Stimulated activated memory B cell treated with anti-CD40 and anti-IgM and Interleukin-4, amounts not matched to agents 10 μg/mL and 1 μg/mL and 100 μg/mL, for 72 hours (primary cell): ENCODE results near the gene DNAH8.
A peak's percentile ranks its signal among the peaks of the same experiment; 100 is the strongest.

ENCODE experiments used
- ATAC-seq: fragments of 150-1000 bp; cut with Tn5 transposase; 2 replicates; pipeline ENCODE4 v1.10.0; 2021
- H3K27ac Mint-ChIP-seq: one replicate; pipeline ENCODE4 v1.8.0; 2022; ENCODE audit warnings: mild to moderate bottlenecking, mixed read lengths
- H3K27me3 Mint-ChIP-seq: one replicate; pipeline ENCODE4 v1.8.0; 2022; ENCODE audit warnings: mixed read lengths
- H3K36me3 Mint-ChIP-seq: one replicate; pipeline ENCODE4 v1.8.0; 2022; ENCODE audit warnings: mixed read lengths
- H3K4me1 Mint-ChIP-seq: one replicate; pipeline ENCODE4 v1.8.0; 2022; ENCODE audit warnings: mixed read lengths
- H3K4me3 Mint-ChIP-seq: one replicate; pipeline ENCODE4 v1.8.0; 2022; ENCODE audit warnings: mild to moderate bottlenecking, moderate library complexity, mixed read lengths
- H3K9me3 Mint-ChIP-seq: one replicate; pipeline ENCODE4 v1.8.0; 2022; ENCODE audit warnings: mixed read lengths

The DNAH8 gene

DNA sequence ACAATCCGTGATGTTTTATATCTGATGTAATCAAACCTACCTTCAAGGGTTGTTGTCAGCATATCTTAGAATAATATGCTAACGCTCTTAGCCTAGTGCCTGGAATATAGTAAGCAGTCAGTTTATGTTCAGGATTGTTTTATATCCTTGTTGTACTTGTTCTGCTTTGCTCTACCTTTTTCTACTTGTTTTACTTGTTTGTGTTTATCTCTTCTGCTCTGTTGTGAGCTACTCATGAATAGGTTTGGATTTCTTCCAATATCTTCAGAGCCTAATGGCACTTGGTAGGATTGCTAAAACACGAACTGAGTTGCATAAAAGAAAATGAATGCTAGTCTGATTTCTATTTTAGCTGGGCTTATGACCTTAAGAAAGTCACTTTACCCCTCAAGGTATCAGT is 40.1 kb downstream of the DNAH8 start:
- Mint-ChIP-seq H3K27ac (no peak overlapping the region), H3K4me1 (no peaks in the 10 kb centered on the region), H3K36me3 (no peaks in the 10 kb centered on the region), H3K4me3 (no peak overlapping the region), H3K9me3 (no peaks in the 10 kb centered on the region), H3K27me3 (no peaks in the 10 kb centered on the region)
- no peak for ATAC-seq

DNA sequence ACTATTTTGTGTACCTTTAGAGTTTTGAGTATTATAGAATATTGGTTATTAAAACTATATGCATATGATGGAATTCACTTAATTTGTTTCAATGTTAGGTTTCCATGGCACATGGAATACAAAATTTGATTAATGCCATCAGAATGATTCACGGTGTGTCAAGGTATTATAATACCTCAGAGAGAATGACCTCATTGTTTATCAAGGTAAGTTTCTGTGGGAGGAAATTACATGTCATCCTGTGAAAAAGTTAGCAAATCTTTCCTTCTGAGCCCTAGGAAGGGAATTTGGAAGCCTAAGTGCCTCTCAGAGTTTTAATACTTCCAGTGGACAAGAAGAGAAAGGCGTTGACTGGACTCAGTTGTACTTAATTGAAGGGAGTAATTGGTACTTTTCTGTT is 40.8 kb downstream of the DNAH8 start:
- no peaks in the 10 kb centered on the region for H3K9me3 Mint-ChIP-seq
- no peak for ATAC-seq
- no peaks in the 10 kb centered on the region for H3K36me3 Mint-ChIP-seq
- H3K27ac Mint-ChIP-seq = no peak overlapping the region
- no peaks in the 10 kb centered on the region for H3K4me1 Mint-ChIP-seq
- no peaks in the 10 kb centered on the region for H3K27me3 Mint-ChIP-seq
- H3K4me3 Mint-ChIP-seq = no peak overlapping the region

- H3K9me3 Mint-ChIP-seq = no peaks in the 10 kb centered on the region
- no peaks in the 10 kb centered on the region for H3K4me1 Mint-ChIP-seq
- peaks cover 16% of the 10 kb centered on the region for H3K27me3 Mint-ChIP-seq
- no peak overlapping the region for H3K4me3 Mint-ChIP-seq
- ATAC-seq = no peak
- no peaks in the 10 kb centered on the region for H3K36me3 Mint-ChIP-seq
- H3K27ac Mint-ChIP-seq = no peak overlapping the region
These were observed 45.0 kb downstream of the DNAH8 start for GRCh38 chr6:38760097-38760496.

DNA sequence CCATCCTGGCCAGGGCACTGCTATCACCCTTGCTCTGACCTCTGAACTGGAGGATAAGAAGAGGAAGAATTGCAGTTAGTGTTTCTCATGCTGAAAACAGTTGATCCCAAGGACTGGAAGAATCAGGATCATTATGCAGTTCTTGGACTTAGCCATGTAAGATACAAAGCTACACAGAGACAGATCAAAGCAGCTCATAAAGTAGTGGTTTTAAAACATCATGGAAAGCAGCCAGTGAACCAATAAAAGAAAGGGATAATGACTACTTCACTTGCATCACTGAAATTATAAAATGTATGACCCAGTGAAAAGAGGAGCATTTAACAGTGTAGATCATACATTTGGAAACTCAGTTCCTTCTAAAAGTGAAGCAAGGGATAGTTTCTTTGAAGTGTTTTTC is 47.7 kb downstream of the DNAH8 start:
- Mint-ChIP-seq H3K4me3 (no peak overlapping the region), H3K36me3 (no peaks in the 10 kb centered on the region), H3K9me3 (no peaks in the 10 kb centered on the region), H3K4me1 (no peaks in the 10 kb centered on the region), H3K27me3 (peaks cover 16% of the 10 kb centered on the region), H3K27ac (no peak overlapping the region)
- ATAC-seq = no peak

- no peak for ATAC-seq
- Mint-ChIP-seq H3K4me3 (no peak overlapping the region), H3K9me3 (peaks cover 4% of the 10 kb centered on the region), H3K4me1 (peaks cover 14% of the 10 kb centered on the region), H3K27me3 (peaks cover 15% of the 10 kb centered on the region), H3K27ac (no peak overlapping the region), H3K36me3 (peaks cover 5% of the 10 kb centered on the region)
These were observed 52.4 kb downstream of the DNAH8 start for GRCh38 chr6:38767560-38767959.

DNA sequence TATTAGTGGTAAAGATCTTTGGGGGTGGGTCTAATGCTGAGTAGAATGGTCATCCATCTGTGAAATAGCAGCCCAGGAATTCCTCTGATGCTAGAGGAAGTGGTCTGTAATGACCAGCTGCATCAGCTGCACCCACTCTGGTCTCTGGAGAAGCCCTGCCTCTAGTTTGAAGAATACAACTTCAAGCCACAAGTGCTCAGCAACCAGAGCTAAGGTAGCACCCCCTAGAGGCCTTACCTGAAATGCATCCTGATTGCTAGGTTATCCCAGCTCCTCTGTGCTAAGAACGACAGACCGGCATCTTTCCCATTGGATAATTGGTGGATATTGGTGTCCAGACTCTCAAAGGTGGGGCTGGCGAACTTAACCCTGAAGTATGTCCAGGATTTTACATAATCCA is 58.2 kb downstream of the DNAH8 start:
- Mint-ChIP-seq H3K27me3 (no peaks in the 10 kb centered on the region), H3K9me3 (peaks cover 4% of the 10 kb centered on the region), H3K36me3 (peaks cover 5% of the 10 kb centered on the region), H3K4me1 (peaks cover 37% of the 10 kb centered on the region), H3K4me3 (no peak overlapping the region), H3K27ac (peak overlapping the region; percentile 68)
- no peak for ATAC-seq

GRCh38 chr6:38774929-38775707 is 60.0 kb downstream of the DNAH8 start:
- no peak for ATAC-seq
- Mint-ChIP-seq H3K27me3 (no peaks in the 10 kb centered on the region), H3K4me1 (peaks cover 31% of the 10 kb centered on the region), H3K9me3 (no peaks in the 10 kb centered on the region), H3K27ac (peak overlapping the region; percentile 68), H3K36me3 (no peaks in the 10 kb centered on the region), H3K4me3 (peak overlapping the region; percentile 42)

DNA sequence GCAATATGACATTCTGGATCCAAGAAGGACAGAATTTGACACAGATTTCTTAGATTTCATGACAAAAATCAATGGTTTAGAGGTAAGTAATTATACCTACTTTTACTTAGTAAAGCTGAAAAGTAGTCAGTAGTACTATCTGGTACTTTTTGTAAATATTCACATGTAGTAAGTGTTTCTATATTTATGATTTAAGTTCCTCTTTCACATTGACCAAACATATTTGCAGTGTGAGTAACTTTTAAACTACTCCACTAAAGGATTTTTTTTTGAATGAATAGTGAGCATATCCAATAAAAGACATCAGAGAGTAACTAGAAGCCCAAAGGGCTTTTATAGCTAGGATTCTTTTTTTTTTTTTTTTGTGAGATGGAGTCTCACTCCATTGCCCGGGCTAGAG is 60.8 kb downstream of the DNAH8 start:
- no peaks in the 10 kb centered on the region for H3K27me3 Mint-ChIP-seq
- H3K36me3 Mint-ChIP-seq = no peaks in the 10 kb centered on the region
- H3K4me3 Mint-ChIP-seq = no peak overlapping the region
- peaks cover 31% of the 10 kb centered on the region for H3K4me1 Mint-ChIP-seq
- peak; percentile 80 for ATAC-seq
- H3K27ac Mint-ChIP-seq = peak overlapping the region; percentile 68
- H3K9me3 Mint-ChIP-seq = no peaks in the 10 kb centered on the region

DNA sequence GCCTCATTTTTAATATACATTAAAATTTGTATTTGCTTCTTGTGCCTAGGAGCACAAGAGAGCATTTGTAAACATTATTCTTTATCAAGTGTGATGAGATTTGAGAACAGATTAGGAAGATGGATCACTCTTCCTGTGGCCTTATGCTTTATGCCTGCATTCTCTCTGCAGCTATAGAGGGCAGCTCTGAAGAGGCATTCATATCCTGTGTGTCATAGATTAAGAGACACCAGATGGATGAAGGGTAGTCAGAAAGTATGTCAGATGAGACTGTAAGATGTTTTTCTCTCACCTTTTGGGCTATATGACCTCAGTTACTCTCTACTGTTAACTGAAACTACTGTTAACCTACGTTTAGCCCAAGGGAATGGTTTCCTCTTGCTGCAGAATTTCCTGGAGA is 61.4 kb downstream of the DNAH8 start:
- no peak for ATAC-seq
- Mint-ChIP-seq H3K36me3 (no peaks in the 10 kb centered on the region), H3K27me3 (no peaks in the 10 kb centered on the region), H3K4me1 (peaks cover 27% of the 10 kb centered on the region), H3K9me3 (no peaks in the 10 kb centered on the region), H3K27ac (no peak overlapping the region), H3K4me3 (no peak overlapping the region)

DNA sequence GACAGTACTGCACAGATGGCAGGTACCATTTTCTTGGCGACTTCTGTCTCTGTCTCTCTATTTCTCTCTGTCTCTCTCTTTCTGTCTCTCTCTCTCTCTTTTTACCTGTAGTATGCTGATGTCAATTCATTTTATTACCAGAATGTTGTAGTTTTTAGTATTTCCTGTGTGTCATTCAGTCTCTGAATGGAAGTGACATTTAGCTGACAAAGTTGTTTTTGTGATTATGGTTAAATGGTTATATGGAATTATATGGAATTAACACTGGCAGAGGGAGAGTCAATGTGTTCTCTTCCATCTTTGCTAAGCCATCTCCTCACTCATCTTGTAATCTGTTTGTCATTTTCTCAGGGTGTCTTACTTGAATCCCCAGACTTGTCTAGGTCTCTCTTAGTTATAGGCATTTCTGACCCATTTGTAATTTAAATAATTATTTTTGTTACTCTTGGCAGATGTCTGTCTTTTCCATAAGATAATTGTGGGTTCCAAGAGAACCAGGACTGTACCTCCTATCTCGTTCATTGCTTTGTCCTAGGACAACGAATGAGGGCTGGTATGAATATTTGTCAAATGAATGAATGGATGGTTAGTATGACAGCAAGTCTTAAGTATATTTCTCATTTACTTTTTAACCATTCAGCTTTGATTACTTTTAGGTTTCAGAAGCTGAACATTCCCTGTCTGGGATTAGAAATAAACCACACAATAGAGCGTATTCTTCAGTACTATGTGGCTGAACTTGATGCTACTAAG is 64.4 kb downstream of the DNAH8 start:
- no peak overlapping the region for H3K27ac Mint-ChIP-seq

DNA sequence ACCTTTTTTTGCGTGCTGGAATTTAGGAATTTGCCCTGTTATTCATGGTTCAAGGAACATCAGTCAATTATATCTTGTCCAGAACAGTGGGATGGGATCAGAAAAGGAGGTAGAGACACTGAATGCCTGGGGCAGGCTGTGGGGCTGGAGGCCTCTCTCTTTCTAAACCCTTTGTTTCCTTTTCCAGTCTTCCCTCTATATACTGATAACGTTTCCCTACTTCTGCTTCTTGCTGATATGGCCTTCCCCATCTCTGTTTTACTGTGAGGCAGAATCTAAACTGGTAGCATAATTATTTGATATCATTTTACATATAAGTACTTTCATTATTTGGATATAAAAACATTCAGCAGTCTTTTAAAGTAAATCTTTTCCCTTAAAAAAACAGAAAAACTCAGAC is 67.5 kb downstream of the DNAH8 start:
- Mint-ChIP-seq H3K4me3 (no peak overlapping the region), H3K9me3 (no peaks in the 10 kb centered on the region), H3K36me3 (no peaks in the 10 kb centered on the region), H3K27ac (no peak overlapping the region), H3K27me3 (no peaks in the 10 kb centered on the region), H3K4me1 (peaks cover 16% of the 10 kb centered on the region)
- no peak for ATAC-seq

More for the DNA sequence above, 64.4 kb downstream of the DNAH8 start:
- peaks cover 24% of the 10 kb centered on the region for H3K4me1 Mint-ChIP-seq
- H3K4me3 Mint-ChIP-seq = no peak overlapping the region
- no peaks in the 10 kb centered on the region for H3K36me3 Mint-ChIP-seq
- no peaks in the 10 kb centered on the region for H3K27me3 Mint-ChIP-seq
- no peak for ATAC-seq
- no peaks in the 10 kb centered on the region for H3K9me3 Mint-ChIP-seq

- no peaks in the 10 kb centered on the region for H3K9me3 Mint-ChIP-seq
- ATAC-seq = no peak
- no peaks in the 10 kb centered on the region for H3K27me3 Mint-ChIP-seq
- peak overlapping the region; percentile 17 for H3K27ac Mint-ChIP-seq
- H3K36me3 Mint-ChIP-seq = no peaks in the 10 kb centered on the region
- no peak overlapping the region for H3K4me3 Mint-ChIP-seq
- peaks cover 16% of the 10 kb centered on the region for H3K4me1 Mint-ChIP-seq
These were observed 68.5 kb downstream of the DNAH8 start for GRCh38 chr6:38783443-38784228.

DNA sequence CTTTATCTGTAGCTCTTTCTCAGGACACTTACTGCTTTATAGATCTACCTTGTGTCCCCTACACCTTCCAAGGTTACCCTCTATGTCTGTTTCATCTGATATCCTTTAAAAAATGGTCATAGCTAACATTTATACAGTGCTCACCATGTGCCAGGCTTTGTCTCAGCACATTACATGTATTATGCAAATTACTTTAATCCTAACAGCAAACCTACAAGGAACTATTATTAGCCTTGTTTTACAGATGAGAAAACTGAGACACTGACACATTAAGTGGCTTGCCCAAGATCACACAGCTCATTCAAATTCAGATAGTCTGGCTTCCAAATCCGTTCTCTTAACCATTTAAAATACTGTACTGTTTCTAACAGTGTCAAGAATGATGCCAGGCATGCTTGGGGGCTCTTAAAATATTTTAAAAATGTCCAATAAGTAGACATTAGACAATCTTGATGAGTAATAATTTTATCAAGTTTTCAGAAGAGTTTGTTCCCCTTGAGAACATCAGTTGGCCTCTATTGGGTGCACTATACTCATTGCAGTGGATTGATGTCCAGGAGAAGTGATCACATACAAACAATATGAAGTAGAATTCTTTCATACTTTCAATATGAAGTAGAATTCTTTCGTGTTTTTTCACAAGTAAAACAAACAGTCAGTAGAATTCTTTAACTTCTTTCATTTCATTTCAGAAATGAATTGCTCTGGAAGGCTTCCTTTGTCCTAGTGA is 69.6 kb downstream of the DNAH8 start:
- Mint-ChIP-seq H3K9me3 (no peaks in the 10 kb centered on the region), H3K36me3 (no peaks in the 10 kb centered on the region)

GRCh38 chr6:38786486-38786885 is 71.4 kb downstream of the DNAH8 start:
- Mint-ChIP-seq H3K36me3 (no peaks in the 10 kb centered on the region), H3K27me3 (no peaks in the 10 kb centered on the region), H3K9me3 (no peaks in the 10 kb centered on the region), H3K4me3 (no peak overlapping the region), H3K4me1 (peaks cover 16% of the 10 kb centered on the region), H3K27ac (no peak overlapping the region)
- ATAC-seq = no peak

More for the DNA sequence above, 69.6 kb downstream of the DNAH8 start:
- H3K4me3 Mint-ChIP-seq = no peak overlapping the region
- peak overlapping the region; percentile 17 for H3K27ac Mint-ChIP-seq
- peaks cover 16% of the 10 kb centered on the region for H3K4me1 Mint-ChIP-seq
- ATAC-seq = no peak
- no peaks in the 10 kb centered on the region for H3K27me3 Mint-ChIP-seq

GRCh38 chr6:38789256-38789655 is 74.1 kb downstream of the DNAH8 start:
- Mint-ChIP-seq H3K27ac (no peak overlapping the region), H3K4me1 (peaks cover 7% of the 10 kb centered on the region), H3K27me3 (no peaks in the 10 kb centered on the region), H3K36me3 (peaks cover 5% of the 10 kb centered on the region), H3K9me3 (no peaks in the 10 kb centered on the region), H3K4me3 (no peak overlapping the region)
- no peak for ATAC-seq
